ENCODE data around the gene TOR2A.

- no peak for TF ChIP-seq EZH2 (IDR thresholded peaks at IDR 0.05)
- no peak for TF ChIP-seq POLR2AphosphoS5 (IDR thresholded peaks at IDR 0.05; ENCODE audit: borderline replicate concordance, low read depth, low read length)
- TF ChIP-seq FOXP2 (optimal IDR thresholded peaks at IDR 0.05; ENCODE audit: control extremely low read depth, extremely low read length, insufficient read depth), result no peak
Observed at GRCh38 chr9:127700140-127700539, 35.0 kb downstream of the TOR2A start.
